Fibroblast of lung (primary cell): ENCODE data around the gene RUNDC3A. TPM values are rescaled to one million over a fixed set of nuclear protein-coding genes. Genes with fewer than 3 reads are reported as not detected.

Source experiments
- DNase-seq, 2 donors: peaks; one replicate each; pipeline versions ENCODE4 v3.0.0 to v3.0.0-alpha.2; 2010; ENCODE audit warnings: low read depth in 2 of 2
- H2AFZ ChIP-seq: 2 replicates; pipeline ENCODE4 v1.5.1; 2012; ENCODE audit warnings: low read length, control low read depth, inconsistent platforms
- H3K27ac ChIP-seq: 2 replicates; pipeline ENCODE4 v1.5.1; 2011; ENCODE audit warnings: low read length, control low read depth; ENCODE audit not compliant: insufficient read depth
- H3K27me3 ChIP-seq: 2 replicates; pipeline ENCODE4 v1.5.1; 2011; ENCODE audit warnings: mild to moderate bottlenecking, low read length; ENCODE audit not compliant: control insufficient read depth, insufficient read depth
- H3K36me3 ChIP-seq: 2 replicates; pipeline ENCODE4 v1.5.1; 2011; ENCODE audit warnings: low read length; ENCODE audit not compliant: control insufficient read depth, insufficient read depth
- H3K4me1 ChIP-seq: 2 replicates; pipeline ENCODE4 v1.5.1; 2011; ENCODE audit warnings: low read length; ENCODE audit not compliant: control insufficient read depth, insufficient read depth; ENCODE audit errors: extremely low read depth
- H3K4me2 ChIP-seq: 2 replicates; pipeline ENCODE4 v1.5.1; 2011; ENCODE audit warnings: low read length, control low read depth; ENCODE audit not compliant: insufficient read depth; ENCODE audit errors: extremely low read depth
- H3K4me3 ChIP-seq, 4 experiments: fragments of 200-600 bp in 1 of 4; sonication (generic) in 1 of 4; replicated peaks in 1 of 4; 2 replicates each; pipeline ENCODE4 v1.5.1; 2011 to 2016; ENCODE audit warnings: low read length in 4 of 4, low read depth in 3 of 4, mild to moderate bottlenecking in 3 of 4, control low read depth in 2 of 4, inconsistent platforms in 1 of 4, mixed read lengths in 1 of 4; ENCODE audit not compliant: insufficient read depth in 1 of 4; ENCODE audit errors: control extremely low read depth in 1 of 4
- H3K79me2 ChIP-seq: 2 replicates; pipeline ENCODE4 v1.5.1; 2012; ENCODE audit warnings: mild to moderate bottlenecking, low read length, inconsistent platforms; ENCODE audit not compliant: control insufficient read depth, insufficient read depth
- H3K9ac ChIP-seq: 2 replicates; pipeline ENCODE4 v1.5.1; 2011; ENCODE audit warnings: mild to moderate bottlenecking, low read length, control low read depth; ENCODE audit not compliant: insufficient read depth
- H3K9me3 ChIP-seq: 2 replicates; pipeline ENCODE4 v1.5.1; 2012; ENCODE audit warnings: low read depth, low read length; ENCODE audit not compliant: control insufficient read depth, insufficient read depth
- H4K20me1 ChIP-seq: 2 replicates; pipeline ENCODE4 v1.5.1; 2011; ENCODE audit warnings: low read length; ENCODE audit not compliant: control insufficient read depth, insufficient read depth; ENCODE audit errors: extremely low read depth
- EZH2 ChIP-seq: IDR thresholded peaks from 2 replicates; pipeline ENCODE4 v1.5.1; 2012; ENCODE audit warnings: low read length, control low read depth, mild to moderate bottlenecking; ENCODE audit errors: missing control alignments
- polyA plus RNA-seq, 2 donors: library from polyadenylated mRNA; depleted of rRNA in 1 of 2; stranded (reverse) in 1 of 2; unstranded in 1 of 2; fragments of >200 nt; gene quantifications; 2 replicates each; pipeline ENCODE4 v1.2.1, GENCODE V29; 2011 to 2012; ENCODE audit warnings: missing spikeins in 1 of 2
- total RNA-seq: library from RNA; depleted of rRNA; stranded (reverse); fragments of >200 nt; gene quantifications from 2 replicates; pipeline ENCODE4 v1.2.1, GENCODE V29; 2014
- TF ChIP-seq, protein P1 (sequence below), 2 donors: IDR thresholded peaks in 1 of 2; conservative IDR thresholded peaks in 1 of 2; 1 replicate in 1 of 2; 2 replicates in 1 of 2; pipeline ENCODE4 v1.5.1; 2011 to 2012; ENCODE audit warnings: low read length in 2 of 2, control low read depth in 1 of 2, inconsistent platforms in 1 of 2, low read depth in 1 of 2, mild to moderate bottlenecking in 1 of 2

Gene RUNDC3A
- total and polyA plus RNA-seq, 2 donors (not counting 1 experiment from before 2014, with no cell fraction given), result not detected

- no peaks in the 10 kb centered on the region for H4K20me1 ChIP-seq
- H3K4me3 ChIP-seq, result no peak overlapping the region
- TF ChIP-seq, protein P1, sequence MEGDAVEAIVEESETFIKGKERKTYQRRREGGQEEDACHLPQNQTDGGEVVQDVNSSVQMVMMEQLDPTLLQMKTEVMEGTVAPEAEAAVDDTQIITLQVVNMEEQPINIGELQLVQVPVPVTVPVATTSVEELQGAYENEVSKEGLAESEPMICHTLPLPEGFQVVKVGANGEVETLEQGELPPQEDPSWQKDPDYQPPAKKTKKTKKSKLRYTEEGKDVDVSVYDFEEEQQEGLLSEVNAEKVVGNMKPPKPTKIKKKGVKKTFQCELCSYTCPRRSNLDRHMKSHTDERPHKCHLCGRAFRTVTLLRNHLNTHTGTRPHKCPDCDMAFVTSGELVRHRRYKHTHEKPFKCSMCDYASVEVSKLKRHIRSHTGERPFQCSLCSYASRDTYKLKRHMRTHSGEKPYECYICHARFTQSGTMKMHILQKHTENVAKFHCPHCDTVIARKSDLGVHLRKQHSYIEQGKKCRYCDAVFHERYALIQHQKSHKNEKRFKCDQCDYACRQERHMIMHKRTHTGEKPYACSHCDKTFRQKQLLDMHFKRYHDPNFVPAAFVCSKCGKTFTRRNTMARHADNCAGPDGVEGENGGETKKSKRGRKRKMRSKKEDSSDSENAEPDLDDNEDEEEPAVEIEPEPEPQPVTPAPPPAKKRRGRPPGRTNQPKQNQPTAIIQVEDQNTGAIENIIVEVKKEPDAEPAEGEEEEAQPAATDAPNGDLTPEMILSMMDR (conservative IDR thresholded peaks at IDR 0.05 in 1 of 2, IDR thresholded peaks at IDR 0.05 in 1 of 2; ENCODE audit: low read depth in 1 of 2, low read length in 2 of 2), result no peak
- no peak for TF ChIP-seq EZH2
- no peaks in the 10 kb centered on the region for H3K36me3 ChIP-seq
- H3K9me3 ChIP-seq, result no peaks in the 10 kb centered on the region
- H3K9ac ChIP-seq, result no peak overlapping the region
- H3K79me2 ChIP-seq, result no peaks in the 10 kb centered on the region
- no peak for DNase-seq
- H3K4me1 ChIP-seq, result no peaks in the 10 kb centered on the region
- H3K27me3 ChIP-seq, result peaks cover 4% of the 10 kb centered on the region
- H3K4me2 ChIP-seq, result no peak overlapping the region
- no peak overlapping the region for H3K27ac ChIP-seq
- H2AFZ ChIP-seq, result no peak overlapping the region
Measured at GRCh38 chr17:44273607-44274006, 34.8 kb upstream of the RUNDC3A start.

DNA sequence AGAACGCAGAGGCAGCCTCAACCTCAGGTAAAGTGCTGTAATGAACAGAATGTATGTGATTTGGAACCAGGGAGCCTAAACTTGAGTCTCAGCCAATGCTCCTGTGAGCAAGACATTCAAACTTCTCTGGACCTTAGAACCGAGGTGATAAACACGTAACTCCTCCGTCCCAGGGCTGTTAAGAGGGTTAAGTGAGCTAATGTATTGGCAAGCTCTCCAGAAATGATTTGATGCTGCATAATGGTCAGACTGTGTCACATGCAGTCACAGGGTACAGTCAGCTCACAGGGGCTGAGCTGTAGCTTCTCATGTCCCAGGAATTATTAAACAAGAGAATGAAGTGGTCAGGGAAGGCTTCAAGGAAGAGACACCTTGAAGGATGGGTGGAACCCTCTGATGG is 30.4 kb upstream of the RUNDC3A start:
- H3K27ac ChIP-seq, result no peak overlapping the region
- no peaks in the 10 kb centered on the region for H3K36me3 ChIP-seq
- H3K79me2 ChIP-seq, result no peaks in the 10 kb centered on the region
- peaks cover 3% of the 10 kb centered on the region for H3K4me1 ChIP-seq
- no peaks in the 10 kb centered on the region for H4K20me1 ChIP-seq
- peak in 1 of 2 donors; percentile 60 for DNase-seq
- no peak overlapping the region for H3K9ac ChIP-seq
- no peaks in the 10 kb centered on the region for H3K27me3 ChIP-seq
- H3K9me3 ChIP-seq, result no peaks in the 10 kb centered on the region
- H3K4me3 ChIP-seq, result no peak overlapping the region
- TF ChIP-seq EZH2, result no peak
- TF ChIP-seq, protein P1 (conservative IDR thresholded peaks at IDR 0.05 in 1 of 2, IDR thresholded peaks at IDR 0.05 in 1 of 2; ENCODE audit: low read depth in 1 of 2, low read length in 2 of 2), result no peak
- no peak overlapping the region for H2AFZ ChIP-seq
- H3K4me2 ChIP-seq, result no peak overlapping the region

GRCh38 chr17:44279346-44279665 is 29.1 kb upstream of the RUNDC3A start:
- H2AFZ ChIP-seq, result no peak overlapping the region
- DNase-seq, result no peak

More at GRCh38 chr17:44279346-44279665, 29.1 kb upstream of the RUNDC3A start:
- Histone ChIP-seq H3K36me3 (no peaks in the 10 kb centered on the region), H3K4me2 (no peak overlapping the region), H3K27ac (no peak overlapping the region), H3K4me3 (no peak overlapping the region), H3K9ac (no peak overlapping the region), H3K4me1 (peaks cover 3% of the 10 kb centered on the region), H4K20me1 (no peaks in the 10 kb centered on the region), H3K79me2 (no peaks in the 10 kb centered on the region), H3K27me3 (no peaks in the 10 kb centered on the region), H3K9me3 (no peaks in the 10 kb centered on the region)
- no peak for TF ChIP-seq EZH2
- TF ChIP-seq, protein P1 (conservative IDR thresholded peaks at IDR 0.05 in 1 of 2, IDR thresholded peaks at IDR 0.05 in 1 of 2; ENCODE audit: low read depth in 1 of 2, low read length in 2 of 2), result no peak
